B cell (primary cell): Measurements from ENCODE around the gene PTH2. TPM values are rescaled to one million over a fixed set of nuclear protein-coding genes. Genes with fewer than 3 reads are reported as not detected.

Experiments used
- ATAC-seq: fragments of 200-7000 bp; cut with Tn5 transposase; one replicate; pipeline ENCODE4 v1.10.0; 2021; ENCODE audit warnings: low read depth, mild to moderate bottlenecking, moderate number of reproducible peaks, moderate library complexity
- CTCF ChIA-PET: fragments of 350-600 bp; sonication (Branson Sonifier 250); formaldehyde crosslinking; loops from one replicate; lab custom pipeline; 2021; ENCODE audit warnings: antibody characterized with exemption, inconsistent platforms; lab: Charles Lee
- POLR2A ChIA-PET: fragments of 350-600 bp; sonication (Branson Sonifier 250); formaldehyde crosslinking; loops from one replicate; lab custom pipeline; 2021; ENCODE audit warnings: antibody characterized with exemption; lab: Charles Lee
- DNase-seq: peaks from one replicate; pipeline ENCODE4 v3.0.0; 2013
- H2AFZ ChIP-seq: 2 replicates; pipeline ENCODE4 v1.6.1; 2012; ENCODE audit warnings: mild to moderate bottlenecking, low read depth, low read length; ENCODE audit not compliant: insufficient read depth, poor library complexity, severe bottlenecking
- H3K27ac ChIP-seq, 2 donors: 1 replicate in 1 of 2; 2 replicates in 1 of 2; pipeline ENCODE4 v1.5.1; 2012 to 2013; ENCODE audit warnings: low read length in 2 of 2, mild to moderate bottlenecking in 2 of 2, moderate library complexity in 1 of 2
- H3K27me3 ChIP-seq, 4 experiments: fragments of 200-600 bp in 1 of 4; sonication (generic) in 1 of 4; replicated peaks in 1 of 4; 1 replicate in 2 of 4; 2 replicates in 2 of 4; pipeline versions ENCODE4 v1.6.1 to v1.7.0; 2013 to 2016; ENCODE audit warnings: low read length in 3 of 4, mild to moderate bottlenecking in 2 of 4, mixed read lengths in 1 of 4, moderate library complexity in 1 of 4; ENCODE audit not compliant: insufficient read depth in 4 of 4, control insufficient read depth in 3 of 4; ENCODE audit errors: control extremely low read depth in 1 of 4
- H3K36me3 ChIP-seq, 2 experiments: replicated peaks in 1 of 2; 1 replicate in 1 of 2; 2 replicates in 1 of 2; pipeline versions ENCODE4 v1.6.1 to v1.7.1; 2013; ENCODE audit warnings: low read length in 1 of 2; ENCODE audit not compliant: insufficient read depth in 2 of 2, control insufficient read depth in 1 of 2; ENCODE audit errors: control extremely low read depth in 1 of 2, extremely low read depth in 1 of 2
- H3K4me1 ChIP-seq, 2 donors: fragments of 200-600 bp in 1 of 2; sonication (generic) in 1 of 2; 1 replicate in 1 of 2; 2 replicates in 1 of 2; pipeline versions ENCODE4 v1.5.1 to v1.6.1; 2013 to 2017; ENCODE audit warnings: low read length in 2 of 2; ENCODE audit not compliant: control insufficient read depth in 2 of 2, insufficient read depth in 2 of 2
- H3K4me2 ChIP-seq: replicated peaks from 2 replicates; pipeline ENCODE3; 2012; ENCODE audit warnings: mild to moderate bottlenecking, low read depth, low read length; ENCODE audit not compliant: poor library complexity, severe bottlenecking
- H3K4me3 ChIP-seq, 5 experiments: fragments of 200-600 bp in 1 of 5; sonication (generic) in 1 of 5; 1 replicate in 3 of 5; 2 replicates in 2 of 5; pipeline versions ENCODE4 v1.5.1 to v1.7.0; 2011 to 2016; ENCODE audit warnings: low read length in 4 of 5, mild to moderate bottlenecking in 4 of 5, low read depth in 2 of 5, control low read depth in 1 of 5, moderate library complexity in 1 of 5; ENCODE audit not compliant: insufficient read depth in 1 of 5; ENCODE audit errors: control extremely low read depth in 1 of 5, extremely low read depth in 1 of 5
- H3K79me2 ChIP-seq: fragments of 200-600 bp; sonication (generic); one replicate; pipeline ENCODE4 v1.6.0; 2016; ENCODE audit warnings: low read length; ENCODE audit not compliant: control insufficient read depth, insufficient read depth
- H3K9ac ChIP-seq: fragments of 200-600 bp; sonication (generic); 2 replicates; pipeline ENCODE4 v1.6.1; 2017; ENCODE audit warnings: mild to moderate bottlenecking, low read length, moderate library complexity
- H3K9me3 ChIP-seq, 3 donors: one replicate each; pipeline versions ENCODE4 v1.6.1 to v1.7.1; 2013; ENCODE audit warnings: low read length in 2 of 3; ENCODE audit not compliant: control insufficient read depth in 2 of 3, insufficient read depth in 1 of 3; ENCODE audit errors: control extremely low read depth in 1 of 3
- H4K20me1 ChIP-seq: 2 replicates; pipeline ENCODE4 v1.6.0; 2012; ENCODE audit warnings: mild to moderate bottlenecking, low read length; ENCODE audit not compliant: insufficient read depth, control insufficient read depth, poor library complexity, severe bottlenecking
- H3K27ac Mint-ChIP-seq: one replicate; pipeline ENCODE4 v1.8.0; 2021; ENCODE audit warnings: mixed read lengths
- H3K27me3 Mint-ChIP-seq: one replicate; pipeline ENCODE4 v1.8.0; 2021; ENCODE audit warnings: mixed read lengths
- H3K4me1 Mint-ChIP-seq: one replicate; pipeline ENCODE4 v1.8.0; 2021; ENCODE audit warnings: mixed read lengths
- H3K4me3 Mint-ChIP-seq: one replicate; pipeline ENCODE4 v1.8.0; 2021; ENCODE audit warnings: mixed read lengths
- H3K9me3 Mint-ChIP-seq: one replicate; pipeline ENCODE4 v1.8.0; 2022; ENCODE audit warnings: mixed read lengths; ENCODE audit not compliant: insufficient read depth
- CTCF ChIP-seq: fragments of 200-600 bp; IDR thresholded peaks from one replicate; pipeline ENCODE4 v1.8.0; 2022; ENCODE audit warnings: antibody characterized with exemption, mild to moderate bottlenecking
- EZH2 ChIP-seq: IDR thresholded peaks from 2 replicates; pipeline ENCODE4 v1.6.1; 2012; ENCODE audit warnings: borderline replicate concordance, low read depth, mild to moderate bottlenecking, moderate library complexity, low read length; ENCODE audit not compliant: insufficient read depth, poor library complexity, severe bottlenecking
- WGBS: methylation state at CpG from one replicate; pipeline ENCODE4 v1.1.5; 2013; ENCODE audit warnings: missing lambda C conversion rate; ENCODE audit not compliant: insufficient coverage; 5-methylcytosine and 5-hydroxymethylcytosine counted together
- intact Hi-C: fragments of 100-400 bp; cut with micrococcal nuclease; formaldehyde crosslinking; loops from one replicate; pipeline ENCODE4 v1.10.0; 2022
- polyA plus RNA-seq: library from polyadenylated mRNA; depleted of rRNA; stranded (reverse); fragments of >200 nt; gene quantifications from 2 replicates; pipeline ENCODE4 v1.2.3, GENCODE V29; 2012
- total RNA-seq, 2 donors: library from RNA; stranded (reverse); fragments of 120-200 nt in 1 of 2; gene quantifications; 1 replicate in 1 of 2; 2 replicates in 1 of 2; pipeline versions ENCODE4 v1.2.3 to v1.2.4, GENCODE V29; 2013 to 2022

PTH2 gene
- total and polyA plus RNA-seq, 2 donors (not counting 1 experiment from before 2014, with no cell fraction given), result not detected

GRCh38 chr19:49436381-49437017 lies 13.3 kb upstream of the PTH2 start:
- Histone ChIP-seq H4K20me1 (no peaks in the 10 kb centered on the region), H3K27ac (no peak overlapping the region), H3K4me2 (peak overlapping the region; percentile 24), H3K4me1 (peaks cover 43 to 44% of the 10 kb centered on the region in 2 donors), H3K4me3 (no peak overlapping the region), H3K36me3 (no peaks in the 10 kb centered on the region), H3K27me3 (peaks cover 2 to 97% (median 70%) of the 10 kb centered on the region in 4 experiments), H3K9ac (no peak overlapping the region), H3K79me2 (no peaks in the 10 kb centered on the region), H3K9me3 (peaks cover 0 to 52% (median 4%) of the 10 kb centered on the region in 3 donors), H2AFZ (no peak overlapping the region)
- ChIA-PET CTCF (interaction anchor here (1.2 to 1.5 kb wide), 3 partner anchors 11 to 45 kb away, joined by 3 to 5 read pairs (median 3); partner anchors contain the start of genes GFY and PIH1D1), POLR2A (interaction anchor here (1.0 kb wide), 1 partner anchor 110 kb away, joined by 3 read pairs; no protein-coding TSS in a partner anchor)
- Mint-ChIP-seq H3K9me3 (no peaks in the 10 kb centered on the region), H3K27ac (no peak overlapping the region), H3K4me3 (no peak overlapping the region), H3K27me3 (peaks cover 81% of the 10 kb centered on the region), H3K4me1 (peaks cover 42% of the 10 kb centered on the region)
- DNase-seq (peak; percentile 73), ATAC-seq (peak; percentile 32)
- TF ChIP-seq EZH2 (no peak), CTCF (no peak)
- intact Hi-C loops, result no loop called here
- 19% methylated on average over 40 of the region's 42 CpGs for WGBS

GRCh38 chr19:49435670-49436069 lies 12.4 kb upstream of the PTH2 start:
- H3K4me1 ChIP-seq, result peaks cover 39 to 40% of the 10 kb centered on the region in 2 donors
- H4K20me1 ChIP-seq, result no peaks in the 10 kb centered on the region
- no peaks in the 10 kb centered on the region for H3K36me3 ChIP-seq
- H3K27ac Mint-ChIP-seq, result no peak overlapping the region
- H3K27ac ChIP-seq, result no peak overlapping the region
- no peak overlapping the region for H3K4me2 ChIP-seq
- POLR2A ChIA-PET, result interaction anchor here (0.5 to 1.0 kb wide), 3 partner anchors 109 to 360 kb away, joined by 3 to 8 read pairs (median 4); no protein-coding TSS in a partner anchor
- intact Hi-C loops, result no loop called here
- no peak overlapping the region for H3K4me3 Mint-ChIP-seq
- H3K27me3 ChIP-seq, result peaks cover 2 to 98% (median 71%) of the 10 kb centered on the region in 4 experiments
- H2AFZ ChIP-seq, result no peak overlapping the region
- peaks cover 42% of the 10 kb centered on the region for H3K4me1 Mint-ChIP-seq
- H3K9me3 Mint-ChIP-seq, result no peaks in the 10 kb centered on the region
- DNase-seq, result no peak
- WGBS, result 97% methylated on average over 8 of the region's 10 CpGs
- CTCF ChIA-PET, result interaction anchor here (0.5 to 1.5 kb wide), 4 partner anchors 9 to 44 kb away, joined by 3 to 5 read pairs (median 3); partner anchors contain the start of genes GFY and PIH1D1
- H3K79me2 ChIP-seq, result no peaks in the 10 kb centered on the region
- no peak for TF ChIP-seq EZH2
- no peak for TF ChIP-seq CTCF
- peaks cover 0 to 55% (median 4%) of the 10 kb centered on the region in 3 donors for H3K9me3 ChIP-seq
- H3K9ac ChIP-seq, result no peak overlapping the region
- H3K4me3 ChIP-seq, result no peak overlapping the region
- H3K27me3 Mint-ChIP-seq, result peaks cover 79% of the 10 kb centered on the region
- ATAC-seq, result no peak
